CD4-positive, alpha-beta memory T cell (primary cell): Measurements from ENCODE around the gene SATB2. TPM values are rescaled to one million over a fixed set of nuclear protein-coding genes. Genes with fewer than 3 reads are reported as not detected.

Source experiments
- CTCF ChIA-PET: fragments of 350-600 bp; sonication (Branson Sonifier 250); formaldehyde crosslinking; loops from one replicate; lab custom pipeline; 2021; ENCODE audit warnings: inconsistent platforms; ENCODE audit not compliant: partially characterized antibody; lab: Charles Lee
- POLR2A ChIA-PET: fragments of 350-600 bp; sonication (Branson Sonifier 250); formaldehyde crosslinking; loops from one replicate; lab custom pipeline; 2021; ENCODE audit not compliant: partially characterized antibody; lab: Charles Lee
- DNase-seq, 5 donors: peaks; one replicate each; pipeline versions ENCODE4 v3.0.0 to v3.0.0-alpha.2; 2020 to 2022; ENCODE audit warnings: mixed read lengths in 1 of 5
- H3K27ac ChIP-seq: one replicate; pipeline ENCODE4 v1.7.0; 2013; ENCODE audit warnings: low read depth, low read length
- H3K27me3 ChIP-seq: 2 replicates; pipeline ENCODE4 v1.7.0; 2013; ENCODE audit warnings: mild to moderate bottlenecking, low read length, moderate library complexity; ENCODE audit not compliant: insufficient read depth
- H3K36me3 ChIP-seq: 2 replicates; pipeline ENCODE4 v1.7.0; 2013; ENCODE audit warnings: mild to moderate bottlenecking, low read length, moderate library complexity; ENCODE audit not compliant: insufficient read depth
- H3K4me1 ChIP-seq: 2 replicates; pipeline ENCODE4 v1.7.0; 2013; ENCODE audit warnings: mild to moderate bottlenecking, low read length, moderate library complexity; ENCODE audit not compliant: insufficient read depth
- H3K4me3 ChIP-seq, 2 donors: one replicate each; pipeline ENCODE4 v1.7.0; 2013; ENCODE audit warnings: low read length in 2 of 2, mild to moderate bottlenecking in 1 of 2
- H3K9me3 ChIP-seq, 2 donors: one replicate each; pipeline ENCODE4 v1.7.0; 2013; ENCODE audit warnings: low read length in 2 of 2, control low read depth in 1 of 2; ENCODE audit not compliant: control insufficient read depth in 1 of 2
- H3K27ac Mint-ChIP-seq, 7 donors: one replicate each; pipeline ENCODE4 v1.8.0; 2020 to 2021; ENCODE audit warnings: mixed read lengths in 7 of 7, mild to moderate bottlenecking in 6 of 7, inconsistent platforms in 3 of 7, moderate library complexity in 3 of 7
- H3K27me3 Mint-ChIP-seq, 2 donors: one replicate each; pipeline ENCODE4 v1.8.0; 2020 to 2021; ENCODE audit warnings: mixed read lengths in 2 of 2
- H3K36me3 Mint-ChIP-seq, 2 donors: one replicate each; pipeline ENCODE4 v1.8.0; 2020 to 2021; ENCODE audit warnings: mixed read lengths in 2 of 2, inconsistent platforms in 1 of 2, mild to moderate bottlenecking in 1 of 2
- H3K4me1 Mint-ChIP-seq, 4 donors: one replicate each; pipeline ENCODE4 v1.8.0; 2020 to 2021; ENCODE audit warnings: mixed read lengths in 4 of 4, mild to moderate bottlenecking in 1 of 4
- H3K4me3 Mint-ChIP-seq, 8 donors: one replicate each; pipeline ENCODE4 v1.8.0; 2020 to 2021; ENCODE audit warnings: mixed read lengths in 8 of 8, mild to moderate bottlenecking in 7 of 8, moderate library complexity in 6 of 8, inconsistent platforms in 3 of 8
- H3K9me3 Mint-ChIP-seq, 8 donors: one replicate each; pipeline ENCODE4 v1.8.0; 2020 to 2021; ENCODE audit warnings: mixed read lengths in 8 of 8, mild to moderate bottlenecking in 5 of 8, inconsistent platforms in 3 of 8, moderate library complexity in 1 of 8
- intact Hi-C: fragments of 100-400 bp; cut with micrococcal nuclease; formaldehyde crosslinking; loops from one replicate; pipeline ENCODE4 v1.15.1; 2023
- polyA plus RNA-seq, 2 donors: library from polyadenylated mRNA; unstranded; fragments of 300-500 nt; fragmentation: Illumina TruSeq; gene quantifications; one replicate each; pipeline ENCODE4 v1.2.3, GENCODE V29; 2021
- total RNA-seq, 2 experiments: library from RNA; stranded (reverse); gene quantifications; one replicate each; pipeline ENCODE4 v1.2.3, GENCODE V29; 2021

Gene SATB2
- total and polyA plus RNA-seq, 4 experiments from 2014 or later: 0.06 TPM; not detected in 3

DNA sequence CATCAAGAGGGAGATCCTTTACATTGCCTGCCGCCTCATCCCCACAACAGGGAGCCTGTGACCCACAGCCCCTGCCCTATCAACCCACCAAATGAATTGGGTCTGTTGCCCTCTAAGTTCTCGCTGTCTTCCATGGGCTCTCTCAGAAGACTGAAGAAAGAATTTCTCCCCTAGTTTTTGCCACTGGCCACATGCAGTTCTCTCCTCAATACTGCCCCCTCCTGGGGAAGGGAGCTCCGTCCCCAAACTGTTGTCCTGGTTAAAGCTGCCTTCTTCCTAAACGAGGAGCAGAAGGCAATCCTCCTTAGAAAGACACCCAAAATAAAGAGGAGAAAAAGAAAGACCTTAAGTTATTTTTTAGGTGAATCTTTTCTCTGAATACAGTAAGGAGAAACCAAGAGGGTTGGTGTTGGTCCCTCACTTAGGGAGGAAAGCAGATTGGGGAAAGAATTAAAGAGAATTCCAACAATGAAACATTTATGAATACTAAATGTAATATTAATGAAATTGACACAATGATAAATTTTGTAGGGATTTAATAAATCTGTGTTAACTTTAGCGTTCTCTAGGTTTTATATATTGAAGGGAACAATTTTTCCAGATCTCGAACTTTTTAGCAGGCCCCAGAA is 31.1 kb upstream of the SATB2 start:
- Mint-ChIP-seq H3K36me3 (no peaks in the 10 kb centered on the region), H3K27me3 (peaks cover 17% of the 10 kb centered on the region in 2 donors), H3K27ac (no peak overlapping the region), H3K4me3 (no peak overlapping the region), H3K9me3 (no peaks in the 10 kb centered on the region), H3K4me1 (peaks cover 0 to 1% (median 0%) of the 10 kb centered on the region in 4 donors)
- Histone ChIP-seq H3K4me1 (no peaks in the 10 kb centered on the region), H3K9me3 (no peaks in the 10 kb centered on the region), H3K4me3 (no peak overlapping the region), H3K27me3 (no peaks in the 10 kb centered on the region), H3K36me3 (no peaks in the 10 kb centered on the region), H3K27ac (no peak overlapping the region)
- intact Hi-C loops: loop anchor here (1.0 kb wide), 1 partner anchor 1175 kb away; no protein-coding TSS in a partner anchor
- DNase-seq: peak in 3 of 5 donors; percentile 42 to 48 (median 46)
- ChIA-PET CTCF (interaction anchor here (0.8 to 6.0 kb wide), 15 partner anchors 8 to 1192 kb away, joined by 3 to 105 read pairs (median 6); no protein-coding TSS in a partner anchor), POLR2A (no interaction called here)

DNA sequence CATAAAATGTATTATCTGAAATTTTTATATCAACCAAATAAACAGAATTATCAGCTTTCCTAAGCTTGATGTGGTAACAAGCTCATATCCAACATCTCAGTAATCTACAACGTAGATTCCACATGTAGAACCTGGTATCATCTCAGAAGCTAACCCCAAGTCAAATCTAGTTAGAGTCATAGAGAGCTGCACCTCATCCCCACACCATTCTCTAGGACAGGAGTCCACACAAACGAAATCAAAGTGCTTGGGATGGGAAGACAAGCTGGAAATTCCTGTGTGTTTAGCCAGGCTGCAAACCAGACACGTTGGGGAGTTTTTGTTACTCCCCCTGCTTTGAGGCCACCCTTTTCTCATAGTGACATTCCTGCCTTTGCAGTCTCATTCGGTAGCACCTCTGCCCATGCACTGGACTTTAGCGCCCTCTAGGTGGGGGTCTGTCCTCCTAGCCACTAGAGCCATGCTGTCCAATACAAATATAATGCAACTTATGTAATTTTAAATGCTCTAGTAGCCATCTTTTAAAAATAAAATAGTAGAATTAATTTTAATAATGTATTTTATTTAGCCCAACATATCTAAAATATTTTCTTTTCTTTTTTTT is 28.1 kb upstream of the SATB2 start:
- Histone ChIP-seq H3K36me3 (no peaks in the 10 kb centered on the region), H3K4me3 (no peak overlapping the region), H3K9me3 (no peaks in the 10 kb centered on the region), H3K27ac (no peak overlapping the region), H3K27me3 (no peaks in the 10 kb centered on the region), H3K4me1 (no peaks in the 10 kb centered on the region)
- no peak for DNase-seq
- H3K4me3 Mint-ChIP-seq: no peak overlapping the region
- H3K4me1 Mint-ChIP-seq: peaks cover 0 to 1% (median 0%) of the 10 kb centered on the region in 4 donors
- H3K36me3 Mint-ChIP-seq: no peaks in the 10 kb centered on the region
- H3K27me3 Mint-ChIP-seq: peaks cover 10 to 16% of the 10 kb centered on the region in 2 donors
- no peaks in the 10 kb centered on the region for H3K9me3 Mint-ChIP-seq
- intact Hi-C loops: no loop called here
- ChIA-PET CTCF (interaction anchor here (1.1 to 6.0 kb wide), 4 partner anchors 9 to 1176 kb away, joined by 3 to 105 read pairs (median 4); no protein-coding TSS in a partner anchor), POLR2A (interaction anchor here (0.8 kb wide), 1 partner anchor 1171 kb away, joined by 3 read pairs; no protein-coding TSS in a partner anchor)
- no peak overlapping the region for H3K27ac Mint-ChIP-seq

GRCh38 chr2:199484927-199485326 is 27.2 kb upstream of the SATB2 start:
- H3K36me3 Mint-ChIP-seq: no peaks in the 10 kb centered on the region
- peaks cover 9 to 19% of the 10 kb centered on the region in 2 donors for H3K27me3 Mint-ChIP-seq
- peaks cover 0 to 1% (median 0%) of the 10 kb centered on the region in 4 donors for H3K4me1 Mint-ChIP-seq
- no peak overlapping the region for H3K4me3 Mint-ChIP-seq
- intact Hi-C loops: no loop called here
- Histone ChIP-seq H3K9me3 (no peaks in the 10 kb centered on the region), H3K27ac (no peak overlapping the region), H3K36me3 (no peaks in the 10 kb centered on the region), H3K4me1 (no peaks in the 10 kb centered on the region), H3K27me3 (no peaks in the 10 kb centered on the region), H3K4me3 (no peak overlapping the region)
- no peak overlapping the region for H3K27ac Mint-ChIP-seq
- H3K9me3 Mint-ChIP-seq: no peaks in the 10 kb centered on the region
- CTCF ChIA-PET: interaction anchor here (1.2 to 6.0 kb wide), 3 partner anchors 8 to 1170 kb away, joined by 3 to 105 read pairs (median 5); no protein-coding TSS in a partner anchor
- DNase-seq: no peak
- POLR2A ChIA-PET: no interaction called here

DNA sequence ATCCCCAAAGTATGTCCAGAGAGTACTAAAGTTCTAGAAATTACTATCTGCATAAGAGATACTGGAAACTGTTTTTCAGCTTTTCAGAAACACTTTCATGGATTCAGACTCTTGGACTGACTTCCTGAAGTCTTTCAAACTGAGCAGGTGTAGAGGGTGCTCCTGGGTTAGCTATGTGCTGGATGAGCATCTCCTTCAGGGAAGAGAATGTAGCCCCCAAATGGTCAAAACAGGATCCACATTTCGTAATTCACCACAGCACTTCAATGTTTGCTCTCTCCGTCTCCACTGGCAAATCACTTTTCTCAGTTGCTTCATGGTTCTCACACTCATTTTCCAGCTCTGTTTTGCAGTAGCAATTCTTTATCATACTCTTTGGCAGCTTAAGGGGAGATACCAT is 23.2 kb upstream of the SATB2 start:
- H3K9me3 ChIP-seq: no peaks in the 10 kb centered on the region
- H3K36me3 Mint-ChIP-seq: no peaks in the 10 kb centered on the region
- ChIA-PET POLR2A (no interaction called here), CTCF (interaction anchor here (1.5 kb wide), 3 partner anchors 8 to 11 kb away, joined by 3 to 6 read pairs (median 4); no protein-coding TSS in a partner anchor)
- no peaks in the 10 kb centered on the region for H3K36me3 ChIP-seq
- intact Hi-C loops: no loop called here
- H3K4me1 Mint-ChIP-seq: no peaks in the 10 kb centered on the region
- H3K27ac Mint-ChIP-seq: no peak overlapping the region
- H3K27me3 ChIP-seq: peaks cover 3% of the 10 kb centered on the region
- peaks cover 12 to 21% of the 10 kb centered on the region in 2 donors for H3K27me3 Mint-ChIP-seq
- H3K27ac ChIP-seq: no peak overlapping the region
- H3K4me3 Mint-ChIP-seq: no peak overlapping the region
- H3K4me1 ChIP-seq: no peaks in the 10 kb centered on the region
- peaks cover 0 to 2% (median 0%) of the 10 kb centered on the region in 8 donors for H3K9me3 Mint-ChIP-seq
- no peak for DNase-seq
- H3K4me3 ChIP-seq: no peak overlapping the region

- intact Hi-C loops: no loop called here
- H3K9me3 ChIP-seq: no peaks in the 10 kb centered on the region
- H3K36me3 ChIP-seq: no peaks in the 10 kb centered on the region
- POLR2A ChIA-PET: no interaction called here
- Mint-ChIP-seq H3K4me3 (no peak overlapping the region), H3K27ac (no peak overlapping the region), H3K27me3 (peaks cover 30 to 32% of the 10 kb centered on the region in 2 donors), H3K4me1 (no peaks in the 10 kb centered on the region), H3K9me3 (peaks cover 0 to 2% (median 0%) of the 10 kb centered on the region in 8 donors), H3K36me3 (no peaks in the 10 kb centered on the region)
- H3K4me1 ChIP-seq: no peaks in the 10 kb centered on the region
- CTCF ChIA-PET: interaction anchor here (1.3 to 2.5 kb wide), 2 partner anchors 8 to 11 kb away, joined by 5 to 18 read pairs; no protein-coding TSS in a partner anchor
- no peak for DNase-seq
- H3K27me3 ChIP-seq: peaks cover 11% of the 10 kb centered on the region
- no peak overlapping the region for H3K4me3 ChIP-seq
- no peak overlapping the region for H3K27ac ChIP-seq
Measured at GRCh38 chr2:199477277-199477834, 19.6 kb upstream of the SATB2 start.

GRCh38 chr2:199471443-199472057 is 13.8 kb upstream of the SATB2 start:
- Histone ChIP-seq H3K4me1 (peaks cover 14% of the 10 kb centered on the region), H3K9me3 (no peaks in the 10 kb centered on the region), H3K4me3 (no peak overlapping the region), H3K27ac (no peak overlapping the region), H3K36me3 (no peaks in the 10 kb centered on the region), H3K27me3 (peaks cover 61% of the 10 kb centered on the region)
- Mint-ChIP-seq H3K27me3 (peaks cover 67 to 70% of the 10 kb centered on the region in 2 donors), H3K9me3 (peaks cover 0 to 4% (median 2%) of the 10 kb centered on the region in 8 donors), H3K4me1 (peaks cover 5 to 23% (median 12%) of the 10 kb centered on the region in 4 donors), H3K4me3 (peak overlapping the region in 2 of 8 donors; percentile 2 to 39), H3K36me3 (peaks cover 0 to 3% of the 10 kb centered on the region in 2 donors), H3K27ac (peak overlapping the region in 1 of 7 donors; percentile 8)
- intact Hi-C loops: no loop called here
- POLR2A ChIA-PET: no interaction called here
- CTCF ChIA-PET: interaction anchor here (1.6 kb wide), 1 partner anchor 10 kb away, joined by 4 read pairs; no protein-coding TSS in a partner anchor
- no peak for DNase-seq
